GM23248 (cell line): ENCODE results near the gene SPC24.

Source experiments
- EZH2 ChIP-seq: fragments of 200-600 bp; sonication (generic); IDR thresholded peaks from 2 replicates; pipeline ENCODE4 v1.6.1; 2018; ENCODE audit warnings: antibody characterized with exemption, mild to moderate bottlenecking; ENCODE audit not compliant: insufficient read depth, poor library complexity, severe bottlenecking
- EZH2phosphoT487 ChIP-seq: fragments of 200-600 bp; sonication (generic); IDR thresholded peaks from 2 replicates; pipeline ENCODE4 v1.6.1; 2018; ENCODE audit warnings: antibody characterized with exemption, moderate library complexity, mild to moderate bottlenecking, low read depth; ENCODE audit not compliant: insufficient read depth

DNA sequence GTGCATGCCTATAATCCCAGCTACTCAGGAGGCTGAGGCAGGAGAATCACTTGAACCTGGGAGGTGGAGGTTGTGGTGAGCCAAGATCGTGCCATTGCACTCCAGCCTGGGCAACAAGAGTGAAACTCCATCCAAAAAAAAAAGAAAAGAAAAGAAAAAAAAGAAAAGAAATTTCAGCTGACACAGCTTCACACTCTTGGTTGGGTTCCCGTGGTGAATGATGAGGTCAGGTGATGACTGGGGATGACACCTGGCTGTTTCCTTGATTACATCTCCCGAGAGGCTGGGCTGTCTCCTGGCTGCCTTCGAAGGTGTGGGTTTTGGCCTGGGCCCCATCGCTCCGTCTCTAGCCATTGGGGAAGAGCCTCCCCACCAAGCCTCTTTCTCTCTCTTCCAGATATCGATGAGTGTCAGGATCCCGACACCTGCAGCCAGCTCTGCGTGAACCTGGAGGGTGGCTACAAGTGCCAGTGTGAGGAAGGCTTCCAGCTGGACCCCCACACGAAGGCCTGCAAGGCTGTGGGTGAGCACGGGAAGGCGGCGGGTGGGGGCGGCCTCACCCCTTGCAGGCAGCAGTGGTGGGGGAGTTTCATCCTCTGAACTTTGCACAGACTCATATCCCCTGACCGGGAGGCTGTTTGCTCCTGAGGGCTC, 44.3 kb downstream of the SPC24 start:
- TF ChIP-seq EZH2 (no peak), EZH2phosphoT487 (no peak)
